K562 (cell line): Measurements from ENCODE around the gene TMEM252. TPM values are rescaled to one million over a fixed set of nuclear protein-coding genes. Genes with fewer than 3 reads are reported as not detected.

Experiments used
- BRD9 ChIP-seq: fragments of 450-650 bp; IDR thresholded peaks from 2 replicates; pipeline ENCODE4 v1.6.1; 2018; ENCODE audit warnings: low read depth; ENCODE audit not compliant: partially characterized antibody
- E2F3 ChIP-seq: fragments of 250-450 bp; sonication (Bioruptor Pico); IDR thresholded peaks from 2 replicates; pipeline ENCODE4 v1.4.0; 2020; ENCODE audit warnings: mild to moderate bottlenecking
- JUND ChIP-seq, 2 experiments: IDR thresholded peaks; 2 replicates in 1 of 2; 3 replicates in 1 of 2; pipeline ENCODE4 v1.6.1; 2011; ENCODE audit warnings: borderline replicate concordance in 2 of 2, low read depth in 2 of 2, low read length in 2 of 2, improper control_type of control experiment in 1 of 2, missing biosample characterization in 1 of 2, missing genetic modification characterization in 1 of 2, missing genetic modification reagents in 1 of 2
- RBM39 ChIP-seq: fragments of 200-400 bp; formaldehyde crosslinking; optimal IDR thresholded peaks from 2 replicates; pipeline ENCODE3; 2018; ENCODE audit warnings: low read depth, low read length
- SMARCA5 ChIP-seq: fragments of 450-650 bp; IDR thresholded peaks from 2 replicates; pipeline ENCODE4 v1.6.1; 2016
- TAL1 ChIP-seq: fragments of 450-650 bp; IDR thresholded peaks from 2 replicates; pipeline ENCODE4 v1.6.1; 2016; ENCODE audit warnings: mild to moderate bottlenecking
- TSC22D4 ChIP-seq: fragments of 450-650 bp; IDR thresholded peaks from 2 replicates; pipeline ENCODE4 v1.6.1; 2016; ENCODE audit warnings: missing genetic modification characterization, missing biosample characterization, control low read depth
- ZNF384 ChIP-seq: IDR thresholded peaks from 2 replicates; pipeline ENCODE4 v1.6.1; 2012; ENCODE audit warnings: low read depth, low read length, improper control_type of control experiment
- polyA plus RNA-seq, 8 experiments: library from polyadenylated mRNA; depleted of rRNA in 4 of 8; stranded (reverse) in 5 of 8; unstranded in 3 of 8; fragments of >200 nt; fragmentation: Nextera tagmentation in 2 of 8; fragmentation: Illumina TruSeq in 1 of 8; extraction: Ambion mirVana in 2 of 8; extraction: Trizol in 1 of 8; gene quantifications; 2 replicates each; pipeline versions ENCODE4 v1.2.1 to v1.2.3, GENCODE V29; 2011 to 2014; ENCODE audit warnings: inconsistent platforms in 1 of 8, missing spikeins in 1 of 8
- total RNA-seq, 7 experiments: library from RNA; depleted of rRNA in 6 of 7; stranded (reverse); fragments of >200 nt in 6 of 7; fragmentation: Illumina TruSeq in 2 of 7; extraction: Trizol in 2 of 7; gene quantifications; 2 replicates each; pipeline versions ENCODE4 v1.2.1 to v1.2.3, GENCODE V29; 2011 to 2021; ENCODE audit warnings: low replicate concordance in 1 of 7
- TF ChIP-seq, protein P1 (sequence below): IDR thresholded peaks from 3 replicates; pipeline ENCODE4 v1.6.1; 2011; ENCODE audit warnings: borderline replicate concordance, mild to moderate bottlenecking, moderate library complexity; ENCODE audit not compliant: insufficient read length; ENCODE audit errors: extremely low read depth
- TF ChIP-seq, protein P2 (sequence below): fragments of 450-650 bp; IDR thresholded peaks from one replicate; pipeline ENCODE4 v1.6.1; 2018; ENCODE audit warnings: mild to moderate bottlenecking, moderate library complexity; ENCODE audit not compliant: partially characterized antibody
- TF ChIP-seq, protein P3 (sequence below): fragments of 250-450 bp; sonication (Bioruptor Pico); IDR thresholded peaks from 2 replicates; pipeline ENCODE4 v1.8.0; 2022; ENCODE audit warnings: inconsistent platforms
- TF ChIP-seq, protein P4 (sequence below): fragments of 250-450 bp; sonication (Bioruptor Pico); IDR thresholded peaks from 2 replicates; pipeline ENCODE4 v1.8.0; 2021; ENCODE audit warnings: borderline replicate concordance, mild to moderate bottlenecking, moderate library complexity; ENCODE audit not compliant: poor library complexity, severe bottlenecking
- TF ChIP-seq, protein P5 (sequence below): fragments of 250-450 bp; sonication (Bioruptor Pico); IDR thresholded peaks from 2 replicates; pipeline ENCODE4 v1.8.0; 2021; ENCODE audit warnings: moderate library complexity, mild to moderate bottlenecking, inconsistent platforms

Gene TMEM252
- total and polyA plus RNA-seq, 9 of the 15 experiments (the other 6 are each of a cell fraction or from before 2014, with no cell fraction given): not detected

DNA sequence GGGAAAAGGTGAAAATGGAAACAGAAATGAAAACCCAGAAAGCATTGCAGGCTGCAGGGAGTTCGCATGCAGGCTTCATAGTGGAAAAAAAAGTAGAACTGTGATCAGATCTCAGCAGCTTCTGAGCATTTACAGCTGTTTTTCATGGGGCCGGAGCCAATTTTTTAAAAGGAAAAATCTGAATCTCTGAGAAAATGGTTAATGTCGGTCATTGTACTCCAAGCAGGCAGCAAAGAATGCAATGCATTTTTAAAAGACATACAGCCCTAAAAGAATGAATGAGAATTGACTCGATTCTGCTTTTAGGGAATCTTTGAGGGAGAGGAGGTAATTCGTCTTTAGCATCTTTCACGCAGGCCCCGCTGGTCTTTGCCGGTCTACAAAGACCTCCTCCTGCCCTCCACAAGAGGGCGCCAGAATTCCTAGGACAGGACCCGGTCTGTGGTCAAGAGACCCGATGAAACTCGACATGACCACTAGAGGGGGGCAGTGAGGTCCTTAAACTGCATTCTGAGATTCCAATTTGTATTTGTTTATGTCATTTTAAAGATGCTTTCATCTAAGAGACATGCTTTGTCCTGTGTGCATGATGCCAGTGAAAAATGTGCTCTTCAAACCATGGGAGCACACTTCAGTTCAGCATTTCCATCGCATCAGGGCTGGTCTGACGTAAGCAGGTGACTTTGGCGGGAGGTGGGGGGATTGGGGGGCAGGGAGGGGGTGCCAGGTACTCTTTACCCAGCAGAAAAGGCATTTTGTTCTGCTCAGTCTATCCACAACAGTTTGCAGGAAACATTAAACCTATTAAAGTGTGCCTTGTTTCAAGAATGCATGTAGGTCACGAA is 43.7 kb upstream of the TMEM252 start (continued):
- TF ChIP-seq, protein P1, sequence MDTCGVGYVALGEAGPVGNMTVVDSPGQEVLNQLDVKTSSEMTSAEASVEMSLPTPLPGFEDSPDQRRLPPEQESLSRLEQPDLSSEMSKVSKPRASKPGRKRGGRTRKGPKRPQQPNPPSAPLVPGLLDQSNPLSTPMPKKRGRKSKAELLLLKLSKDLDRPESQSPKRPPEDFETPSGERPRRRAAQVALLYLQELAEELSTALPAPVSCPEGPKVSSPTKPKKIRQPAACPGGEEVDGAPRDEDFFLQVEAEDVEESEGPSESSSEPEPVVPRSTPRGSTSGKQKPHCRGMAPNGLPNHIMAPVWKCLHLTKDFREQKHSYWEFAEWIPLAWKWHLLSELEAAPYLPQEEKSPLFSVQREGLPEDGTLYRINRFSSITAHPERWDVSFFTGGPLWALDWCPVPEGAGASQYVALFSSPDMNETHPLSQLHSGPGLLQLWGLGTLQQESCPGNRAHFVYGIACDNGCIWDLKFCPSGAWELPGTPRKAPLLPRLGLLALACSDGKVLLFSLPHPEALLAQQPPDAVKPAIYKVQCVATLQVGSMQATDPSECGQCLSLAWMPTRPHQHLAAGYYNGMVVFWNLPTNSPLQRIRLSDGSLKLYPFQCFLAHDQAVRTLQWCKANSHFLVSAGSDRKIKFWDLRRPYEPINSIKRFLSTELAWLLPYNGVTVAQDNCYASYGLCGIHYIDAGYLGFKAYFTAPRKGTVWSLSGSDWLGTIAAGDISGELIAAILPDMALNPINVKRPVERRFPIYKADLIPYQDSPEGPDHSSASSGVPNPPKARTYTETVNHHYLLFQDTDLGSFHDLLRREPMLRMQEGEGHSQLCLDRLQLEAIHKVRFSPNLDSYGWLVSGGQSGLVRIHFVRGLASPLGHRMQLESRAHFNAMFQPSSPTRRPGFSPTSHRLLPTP: no peak
- TF ChIP-seq BRD9: no peak
- TF ChIP-seq TSC22D4 (tag): no peak
- TF ChIP-seq, protein P2, sequence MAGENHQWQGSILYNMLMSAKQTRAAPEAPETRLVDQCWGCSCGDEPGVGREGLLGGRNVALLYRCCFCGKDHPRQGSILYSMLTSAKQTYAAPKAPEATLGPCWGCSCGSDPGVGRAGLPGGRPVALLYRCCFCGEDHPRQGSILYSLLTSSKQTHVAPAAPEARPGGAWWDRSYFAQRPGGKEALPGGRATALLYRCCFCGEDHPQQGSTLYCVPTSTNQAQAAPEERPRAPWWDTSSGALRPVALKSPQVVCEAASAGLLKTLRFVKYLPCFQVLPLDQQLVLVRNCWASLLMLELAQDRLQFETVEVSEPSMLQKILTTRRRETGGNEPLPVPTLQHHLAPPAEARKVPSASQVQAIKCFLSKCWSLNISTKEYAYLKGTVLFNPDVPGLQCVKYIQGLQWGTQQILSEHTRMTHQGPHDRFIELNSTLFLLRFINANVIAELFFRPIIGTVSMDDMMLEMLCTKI: no peak
- no peak for TF ChIP-seq SMARCA5
- no peak for TF ChIP-seq RBM39
- TF ChIP-seq TAL1: no peak
- TF ChIP-seq JUND (IDR thresholded peaks at IDR 0.05; ENCODE audit: borderline replicate concordance, low read depth, low read length): 0 out of 2 replicates have a peak, but pooled peaks have one; percentile 17
- no peak for TF ChIP-seq JUND (tag; IDR thresholded peaks at IDR 0.05; ENCODE audit: borderline replicate concordance, low read depth, low read length)
- TF ChIP-seq, protein P3, sequence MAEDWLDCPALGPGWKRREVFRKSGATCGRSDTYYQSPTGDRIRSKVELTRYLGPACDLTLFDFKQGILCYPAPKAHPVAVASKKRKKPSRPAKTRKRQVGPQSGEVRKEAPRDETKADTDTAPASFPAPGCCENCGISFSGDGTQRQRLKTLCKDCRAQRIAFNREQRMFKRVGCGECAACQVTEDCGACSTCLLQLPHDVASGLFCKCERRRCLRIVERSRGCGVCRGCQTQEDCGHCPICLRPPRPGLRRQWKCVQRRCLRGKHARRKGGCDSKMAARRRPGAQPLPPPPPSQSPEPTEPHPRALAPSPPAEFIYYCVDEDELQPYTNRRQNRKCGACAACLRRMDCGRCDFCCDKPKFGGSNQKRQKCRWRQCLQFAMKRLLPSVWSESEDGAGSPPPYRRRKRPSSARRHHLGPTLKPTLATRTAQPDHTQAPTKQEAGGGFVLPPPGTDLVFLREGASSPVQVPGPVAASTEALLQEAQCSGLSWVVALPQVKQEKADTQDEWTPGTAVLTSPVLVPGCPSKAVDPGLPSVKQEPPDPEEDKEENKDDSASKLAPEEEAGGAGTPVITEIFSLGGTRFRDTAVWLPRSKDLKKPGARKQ: no peak
- no peak for TF ChIP-seq ZNF384
- TF ChIP-seq, protein P4, sequence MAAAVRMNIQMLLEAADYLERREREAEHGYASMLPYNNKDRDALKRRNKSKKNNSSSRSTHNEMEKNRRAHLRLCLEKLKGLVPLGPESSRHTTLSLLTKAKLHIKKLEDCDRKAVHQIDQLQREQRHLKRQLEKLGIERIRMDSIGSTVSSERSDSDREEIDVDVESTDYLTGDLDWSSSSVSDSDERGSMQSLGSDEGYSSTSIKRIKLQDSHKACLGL (CRISPR knock-in tag): no peak
- TF ChIP-seq, protein P5, sequence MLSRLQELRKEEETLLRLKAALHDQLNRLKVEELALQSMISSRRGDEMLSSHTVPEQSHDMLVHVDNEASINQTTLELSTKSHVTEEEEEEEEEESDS (CRISPR knock-in tag): no peak
- no peak for TF ChIP-seq E2F3 (CRISPR knock-in tag)
